ENCODE measurements around the gene TBPL2. TPM values are rescaled to one million over a fixed set of nuclear protein-coding genes. Genes with fewer than 3 reads are reported as not detected.

Gene TBPL2
- total and polyA plus RNA-seq, 2 donors (not counting 3 experiments of a cell fraction or from before 2014, with no cell fraction given) = not detected

DNA sequence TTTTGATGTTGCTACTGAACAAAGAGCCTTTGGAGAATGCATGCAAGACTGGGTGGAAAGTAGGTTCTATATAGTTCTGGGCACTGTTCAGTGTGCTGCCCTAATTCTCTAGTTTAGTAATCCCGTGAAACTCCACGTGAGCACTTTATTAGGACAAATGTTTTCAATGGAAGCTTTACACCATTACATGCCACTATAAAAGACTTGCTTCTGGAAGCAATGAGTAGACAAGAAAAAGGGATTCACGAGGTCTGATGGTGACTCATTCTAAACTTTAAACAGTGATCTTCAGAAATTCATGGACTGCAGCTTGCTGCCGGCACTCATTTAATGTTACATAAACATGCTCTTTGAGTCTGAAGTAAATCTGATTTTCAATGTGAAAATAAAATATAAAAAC is 51.1 kb downstream of the TBPL2 start:
- Histone ChIP-seq H3K4me2 (ENCODE audit: insufficient read depth, low read length) (no peak overlapping the region), H3K9me3 (replicated peaks; ENCODE audit: control insufficient read depth, insufficient read depth, low read length) (no peaks in the 10 kb centered on the region), H3K9me1 (replicated peaks; ENCODE audit: control insufficient read depth, extremely low read depth, insufficient read depth, low read length) (no peaks in the 10 kb centered on the region), H4K20me1 (replicated peaks; ENCODE audit: control insufficient read depth, extremely low read depth, insufficient read depth, low read length) (no peaks in the 10 kb centered on the region), H3K4me1 (ENCODE audit: control insufficient read depth, extremely low read depth, insufficient read depth, low read length) (no peaks in the 10 kb centered on the region), H3K27me3 (ENCODE audit: control insufficient read depth in 2 of 2, insufficient read depth in 2 of 2, low read length in 2 of 2) (no peaks in the 10 kb centered on the region), H2AFZ (ENCODE audit: low read depth, low read length) (no peak overlapping the region), H3K79me2 (ENCODE audit: control insufficient read depth, insufficient read depth, low read length) (no peaks in the 10 kb centered on the region), H3K9ac (replicated peaks; ENCODE audit: extremely low read depth, insufficient read depth, low read length) (no peak overlapping the region), H3K4me3 (replicated peaks in 1 of 3; ENCODE audit: insufficient read depth in 1 of 3, low read depth in 1 of 3, low read length in 3 of 3) (no peak overlapping the region), H3K27ac (ENCODE audit: insufficient read depth, low read depth, low read length) (no peak overlapping the region), H3K36me3 (ENCODE audit: control insufficient read depth in 2 of 2, extremely low read depth in 1 of 2, insufficient read depth in 2 of 2, low read length in 2 of 2) (peaks cover 0 to 7% of the 10 kb centered on the region in 2 experiments)
- no TSS peak for BruUV-seq (replicated peaks)
- dilution Hi-C loops (cut with MboI; ENCODE audit: extremely low pct_ligation_motif_present, low sequenced_read_pairs) = no loop called here
- no peak for DNase-seq (ENCODE audit: low read depth, low spot score)
- ChIA-PET POLR2A (interaction anchor here (0.7 kb wide), 1 partner anchor 364 kb away, joined by 3 read pairs; no protein-coding TSS in a partner anchor), CTCF (no interaction called here)
- TF ChIP-seq, protein P1, sequence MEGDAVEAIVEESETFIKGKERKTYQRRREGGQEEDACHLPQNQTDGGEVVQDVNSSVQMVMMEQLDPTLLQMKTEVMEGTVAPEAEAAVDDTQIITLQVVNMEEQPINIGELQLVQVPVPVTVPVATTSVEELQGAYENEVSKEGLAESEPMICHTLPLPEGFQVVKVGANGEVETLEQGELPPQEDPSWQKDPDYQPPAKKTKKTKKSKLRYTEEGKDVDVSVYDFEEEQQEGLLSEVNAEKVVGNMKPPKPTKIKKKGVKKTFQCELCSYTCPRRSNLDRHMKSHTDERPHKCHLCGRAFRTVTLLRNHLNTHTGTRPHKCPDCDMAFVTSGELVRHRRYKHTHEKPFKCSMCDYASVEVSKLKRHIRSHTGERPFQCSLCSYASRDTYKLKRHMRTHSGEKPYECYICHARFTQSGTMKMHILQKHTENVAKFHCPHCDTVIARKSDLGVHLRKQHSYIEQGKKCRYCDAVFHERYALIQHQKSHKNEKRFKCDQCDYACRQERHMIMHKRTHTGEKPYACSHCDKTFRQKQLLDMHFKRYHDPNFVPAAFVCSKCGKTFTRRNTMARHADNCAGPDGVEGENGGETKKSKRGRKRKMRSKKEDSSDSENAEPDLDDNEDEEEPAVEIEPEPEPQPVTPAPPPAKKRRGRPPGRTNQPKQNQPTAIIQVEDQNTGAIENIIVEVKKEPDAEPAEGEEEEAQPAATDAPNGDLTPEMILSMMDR (IDR thresholded peaks at IDR 0.05; ENCODE audit: extremely low read depth in 1 of 2, insufficient read depth in 1 of 2, low read depth in 1 of 2, low read length in 2 of 2) = no peak
- TF ChIP-seq POLR2A (IDR thresholded peaks at IDR 0.05; ENCODE audit: low read depth, low read length) = no peak
- TF ChIP-seq EZH2 (IDR thresholded peaks at IDR 0.05; ENCODE audit: borderline replicate concordance, low read depth, low read length, severe bottlenecking) = no peak
- TF ChIP-seq POLR2AphosphoS5 (IDR thresholded peaks at IDR 0.05; ENCODE audit: insufficient read depth, low read depth, low read length) = no peak
- no peak for TF ChIP-seq GATA2 (IDR thresholded peaks at IDR 0.05; ENCODE audit: insufficient read depth, insufficient read length, low read depth, low read length)
- TF ChIP-seq FOS (IDR thresholded peaks at IDR 0.05; ENCODE audit: borderline replicate concordance, insufficient read depth, low read length) = no peak
- TF ChIP-seq, protein P2, sequence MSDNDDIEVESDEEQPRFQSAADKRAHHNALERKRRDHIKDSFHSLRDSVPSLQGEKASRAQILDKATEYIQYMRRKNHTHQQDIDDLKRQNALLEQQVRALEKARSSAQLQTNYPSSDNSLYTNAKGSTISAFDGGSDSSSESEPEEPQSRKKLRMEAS (IDR thresholded peaks at IDR 0.05; ENCODE audit: insufficient read depth, insufficient read length) = no peak
- no peak for TF ChIP-seq MYC (IDR thresholded peaks at IDR 0.05; ENCODE audit: low read depth, low read length)
- no peak for TF ChIP-seq JUN (IDR thresholded peaks at IDR 0.05; ENCODE audit: borderline replicate concordance, insufficient read depth, insufficient read length, low read depth)
- FAIRE-seq = no peak
- intact Hi-C loops (cut with micrococcal nuclease) = no loop called here

Data from endothelial cell of umbilical vein (primary cell).